GM23338 (cell line): ENCODE data around the gene SLC27A4. TPM values are rescaled to one million over a fixed set of nuclear protein-coding genes. Genes with fewer than 3 reads are reported as not detected.

Source experiments
- ATAC-seq: fragments of 200-7000 bp; cut with Tn5 transposase; 3 replicates; pipeline ENCODE4 v1.9.1; 2020
- DNase-seq: peaks from one replicate; pipeline ENCODE4 v3.0.0-alpha.2; 2015; ENCODE audit warnings: low spot score
- H2AFZ ChIP-seq: fragments of 200-600 bp; sonication (generic); 2 replicates; pipeline ENCODE4 v1.8.0; 2016; ENCODE audit warnings: antibody characterized with exemption, mild to moderate bottlenecking, moderate library complexity
- H3F3A ChIP-seq: fragments of 200-600 bp; sonication (generic); replicated peaks from 2 replicates; pipeline ENCODE4 v1.8.0; 2017; ENCODE audit warnings: antibody characterized with exemption, mixed run types, low read depth
- H3K27ac ChIP-seq: fragments of 200-600 bp; sonication (generic); 2 replicates; pipeline ENCODE4 v1.6.1; 2016; ENCODE audit warnings: low read depth
- H3K27me3 ChIP-seq: fragments of 200-600 bp; sonication (generic); 2 replicates; pipeline ENCODE4 v1.8.0; 2016; ENCODE audit warnings: mild to moderate bottlenecking, mixed run types, moderate library complexity; ENCODE audit not compliant: insufficient read depth
- H3K36me3 ChIP-seq: fragments of 200-600 bp; sonication (generic); 2 replicates; pipeline ENCODE4 v1.8.0; 2016; ENCODE audit warnings: mild to moderate bottlenecking; ENCODE audit not compliant: insufficient read depth
- H3K4me1 ChIP-seq: fragments of 200-600 bp; sonication (generic); 2 replicates; pipeline ENCODE4 v1.8.0; 2016; ENCODE audit warnings: mild to moderate bottlenecking, moderate library complexity; ENCODE audit not compliant: insufficient read depth
- H3K4me2 ChIP-seq: fragments of 200-600 bp; sonication (generic); 2 replicates; pipeline ENCODE4 v1.7.1; 2017; ENCODE audit warnings: mixed run types
- H3K4me3 ChIP-seq: fragments of 200-600 bp; sonication (generic); 2 replicates; pipeline ENCODE4 v1.6.1; 2016; ENCODE audit warnings: mixed run types
- H3K79me2 ChIP-seq: fragments of 200-600 bp; sonication (generic); replicated peaks from 2 replicates; pipeline ENCODE4 v1.8.0; 2017; ENCODE audit warnings: mild to moderate bottlenecking; ENCODE audit not compliant: insufficient read depth
- H3K9me2 ChIP-seq: fragments of 200-600 bp; sonication (generic); 2 replicates; pipeline ENCODE4 v1.8.0; 2017; ENCODE audit not compliant: insufficient read depth
- H4K20me1 ChIP-seq: fragments of 200-600 bp; sonication (generic); replicated peaks from 2 replicates; pipeline ENCODE4 v1.8.0; 2017; ENCODE audit warnings: mild to moderate bottlenecking; ENCODE audit not compliant: insufficient read depth
- H3K27ac Mint-ChIP-seq: 2 replicates; pipeline ENCODE4 v1.8.0; 2020; ENCODE audit warnings: inconsistent platforms, mild to moderate bottlenecking, moderate library complexity, mixed read lengths
- H3K27me3 Mint-ChIP-seq: 3 replicates; pipeline ENCODE4 v1.8.0; 2022; ENCODE audit warnings: low read depth, mild to moderate bottlenecking, moderate library complexity, mixed read lengths, inconsistent platforms; ENCODE audit not compliant: insufficient read depth, poor library complexity
- H3K36me3 Mint-ChIP-seq: 3 replicates; pipeline ENCODE4 v1.8.0; 2021; ENCODE audit warnings: low read depth, mild to moderate bottlenecking, inconsistent platforms, moderate library complexity, mixed read lengths
- H3K4me1 Mint-ChIP-seq: 3 replicates; pipeline ENCODE4 v1.8.0; 2020; ENCODE audit warnings: mild to moderate bottlenecking, inconsistent platforms, mixed read lengths
- H3K4me3 Mint-ChIP-seq: 3 replicates; pipeline ENCODE4 v1.8.0; 2021; ENCODE audit warnings: moderate library complexity, mild to moderate bottlenecking, inconsistent platforms, mixed read lengths
- H3K9me3 Mint-ChIP-seq: 3 replicates; pipeline ENCODE4 v1.8.0; 2020; ENCODE audit warnings: moderate library complexity, mild to moderate bottlenecking, inconsistent platforms, mixed read lengths
- CREB1 ChIP-seq: fragments of 250-450 bp; sonication (Bioruptor Pico); IDR thresholded peaks from 2 replicates; pipeline ENCODE4 v1.5.0; 2020; ENCODE audit warnings: low read depth, mild to moderate bottlenecking, moderate library complexity
- EZH2 ChIP-seq: fragments of 200-600 bp; sonication (generic); IDR thresholded peaks from one replicate; pipeline ENCODE4 v1.8.0; 2017; ENCODE audit warnings: antibody characterized with exemption, mild to moderate bottlenecking, low read depth; ENCODE audit not compliant: unreplicated experiment
- JUNB ChIP-seq: IDR thresholded peaks from one replicate; pipeline ENCODE4 v1.6.1; 2016; ENCODE audit warnings: antibody characterized with exemption; ENCODE audit not compliant: unreplicated experiment
- STAT1 ChIP-seq: IDR thresholded peaks from one replicate; pipeline ENCODE4 v1.6.1; 2016; ENCODE audit warnings: antibody characterized with exemption; ENCODE audit not compliant: unreplicated experiment
- ZNF114 ChIP-seq: fragments of 250-450 bp; sonication (Bioruptor Pico); IDR thresholded peaks from 2 replicates; pipeline ENCODE4 v1.5.0; 2020; ENCODE audit warnings: mild to moderate bottlenecking, moderate library complexity
- ZNF331 ChIP-seq: fragments of 250-450 bp; sonication (Bioruptor Pico); IDR thresholded peaks from 2 replicates; pipeline ENCODE4 v1.5.0; 2020; ENCODE audit warnings: low read depth, mild to moderate bottlenecking, moderate library complexity
- polyA plus RNA-seq: library from polyadenylated mRNA; unstranded; fragments of >200 nt; fragmentation: Nextera tagmentation; extraction: Ambion mirVana; gene quantifications from 2 replicates; pipeline ENCODE4 v1.2.1, GENCODE V29; 2016
- total RNA-seq: library from RNA; depleted of rRNA; stranded (reverse); fragments of >200 nt; shearing (Covaris generic); gene quantifications from 2 replicates; pipeline ENCODE4 v1.2.3, GENCODE V29; 2014
- TF ChIP-seq, protein P1 (sequence below): IDR thresholded peaks from 2 replicates; pipeline ENCODE4 v1.6.1; 2016; ENCODE audit warnings: antibody characterized with exemption
- TF ChIP-seq, protein P2 (sequence below): IDR thresholded peaks from one replicate; pipeline ENCODE4 v1.6.1; 2018; ENCODE audit warnings: antibody characterized with exemption; ENCODE audit not compliant: unreplicated experiment
- TF ChIP-seq, protein P3 (sequence below), 2 experiments: fragments of 200-600 bp in 1 of 2; sonication (generic) in 1 of 2; conservative IDR thresholded peaks; 2 replicates each; pipeline versions ENCODE4 v1.5.1 to v1.6.1; 2016 to 2017; ENCODE audit warnings: antibody characterized with exemption in 2 of 2, low read depth in 2 of 2, mild to moderate bottlenecking in 2 of 2, moderate library complexity in 1 of 2

The SLC27A4 gene
- total and polyA plus RNA-seq, 2 experiments from 2014 or later: 7.9 to 25.3 TPM

DNA sequence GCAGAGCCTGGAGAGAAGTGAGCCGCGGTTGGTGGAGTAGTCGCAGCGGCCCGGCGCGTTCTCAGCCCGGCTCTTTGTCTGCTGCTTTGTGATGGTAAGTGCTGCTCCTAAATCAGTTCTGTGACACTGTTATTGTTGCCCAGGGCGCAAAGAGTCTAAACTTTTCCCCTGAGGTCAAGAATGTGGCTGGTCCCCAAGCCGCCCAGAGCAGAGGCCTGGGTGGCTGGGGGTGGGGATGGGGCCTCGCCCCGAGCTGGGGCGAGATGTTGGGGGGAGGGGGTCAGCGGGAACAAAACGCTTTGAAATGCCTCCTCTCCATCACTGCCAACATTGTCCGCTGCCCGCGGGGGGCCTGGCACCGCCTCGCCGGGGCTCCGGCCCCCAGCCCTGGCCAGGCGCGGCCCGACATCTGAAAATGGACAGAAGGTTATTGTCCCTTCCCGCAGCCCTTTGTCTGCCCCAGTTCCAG lies 68.7 kb downstream of the SLC27A4 start:
- no peaks in the 10 kb centered on the region for H3K9me2 ChIP-seq
- H3K79me2 ChIP-seq: no peaks in the 10 kb centered on the region
- no peak overlapping the region for H3K27ac ChIP-seq
- ATAC-seq (peak; percentile 49), DNase-seq (peak; percentile 86)
- TF ChIP-seq ZNF114 (CRISPR knock-in tag): no peak
- TF ChIP-seq CREB1: no peak
- TF ChIP-seq JUNB: no peak
- TF ChIP-seq, protein P1, sequence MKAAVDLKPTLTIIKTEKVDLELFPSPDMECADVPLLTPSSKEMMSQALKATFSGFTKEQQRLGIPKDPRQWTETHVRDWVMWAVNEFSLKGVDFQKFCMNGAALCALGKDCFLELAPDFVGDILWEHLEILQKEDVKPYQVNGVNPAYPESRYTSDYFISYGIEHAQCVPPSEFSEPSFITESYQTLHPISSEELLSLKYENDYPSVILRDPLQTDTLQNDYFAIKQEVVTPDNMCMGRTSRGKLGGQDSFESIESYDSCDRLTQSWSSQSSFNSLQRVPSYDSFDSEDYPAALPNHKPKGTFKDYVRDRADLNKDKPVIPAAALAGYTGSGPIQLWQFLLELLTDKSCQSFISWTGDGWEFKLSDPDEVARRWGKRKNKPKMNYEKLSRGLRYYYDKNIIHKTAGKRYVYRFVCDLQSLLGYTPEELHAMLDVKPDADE: no peak
- TF ChIP-seq STAT1: no peak
- no peak for TF ChIP-seq ZNF331 (CRISPR knock-in tag)
- Mint-ChIP-seq H3K4me1 (peaks cover 40% of the 10 kb centered on the region), H3K27ac (no peak overlapping the region), H3K36me3 (no peaks in the 10 kb centered on the region), H3K9me3 (0 out of 3 replicates have a peak, but pooled peaks cover 2% of the 10 kb centered on the region), H3K4me3 (no peak overlapping the region), H3K27me3 (peaks cover 87% of the 10 kb centered on the region)
- peak overlapping the region; percentile 73 for H3K4me2 ChIP-seq
- peaks cover 14% of the 10 kb centered on the region; the same call in 1 of the 2 replicates for H3F3A ChIP-seq
- no peaks in the 10 kb centered on the region for H3K36me3 ChIP-seq
- no peak overlapping the region; the same call in 1 of the 2 replicates for H2AFZ ChIP-seq
- peak overlapping the region; percentile 43 for H3K4me3 ChIP-seq
- H3K4me1 ChIP-seq: peaks cover 39% of the 10 kb centered on the region
- no peaks in the 10 kb centered on the region; the same call in 1 of the 2 replicates for H4K20me1 ChIP-seq
- H3K27me3 ChIP-seq: peaks cover 93% of the 10 kb centered on the region

DNA sequence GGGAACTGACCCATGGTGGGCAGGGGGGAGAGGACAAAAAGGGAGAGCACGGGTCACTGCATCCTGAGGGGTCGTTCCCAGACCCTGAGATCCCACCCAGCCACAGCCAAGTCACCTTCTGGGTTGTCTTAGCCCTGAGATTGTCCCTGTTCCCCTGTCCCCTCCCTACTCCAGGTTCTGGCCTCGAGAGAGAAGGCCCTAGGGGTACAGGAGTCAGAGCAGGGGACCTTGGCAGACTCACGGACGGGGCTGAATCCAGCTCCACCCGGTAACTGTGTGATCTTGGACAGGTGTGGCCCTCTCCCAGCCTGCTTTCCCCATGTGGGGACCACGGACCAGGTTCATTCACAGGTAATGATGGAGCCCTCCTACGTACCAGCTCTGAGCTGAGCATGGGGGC lies 69.1 kb downstream of the SLC27A4 start:
- Histone ChIP-seq H3K4me2 (peak overlapping the region; percentile 73; the same call in 1 of the 2 replicates), H3K4me3 (peak overlapping the region; percentile 43; the same call in 1 of the 2 replicates), H3K36me3 (no peaks in the 10 kb centered on the region), H4K20me1 (no peaks in the 10 kb centered on the region; the same call in 1 of the 2 replicates), H2AFZ (no peak overlapping the region), H3F3A (peaks cover 14% of the 10 kb centered on the region; the same call in 1 of the 2 replicates), H3K4me1 (peaks cover 39% of the 10 kb centered on the region), H3K27me3 (peaks cover 91% of the 10 kb centered on the region), H3K27ac (no peak overlapping the region), H3K79me2 (no peaks in the 10 kb centered on the region), H3K9me2 (no peaks in the 10 kb centered on the region)
- ATAC-seq (no peak; the same call in 2 of the 3 replicates), DNase-seq (no peak)
- TF ChIP-seq EZH2: peak; percentile 9
- TF ChIP-seq JUNB: no peak
- no peaks in the 10 kb centered on the region for H3K36me3 Mint-ChIP-seq
- H3K27ac Mint-ChIP-seq: no peak overlapping the region
- peaks cover 86% of the 10 kb centered on the region for H3K27me3 Mint-ChIP-seq
- peaks cover 41% of the 10 kb centered on the region for H3K4me1 Mint-ChIP-seq
- H3K9me3 Mint-ChIP-seq: 0 out of 3 replicates have a peak, but pooled peaks cover 2% of the 10 kb centered on the region
- H3K4me3 Mint-ChIP-seq: no peak overlapping the region

DNA sequence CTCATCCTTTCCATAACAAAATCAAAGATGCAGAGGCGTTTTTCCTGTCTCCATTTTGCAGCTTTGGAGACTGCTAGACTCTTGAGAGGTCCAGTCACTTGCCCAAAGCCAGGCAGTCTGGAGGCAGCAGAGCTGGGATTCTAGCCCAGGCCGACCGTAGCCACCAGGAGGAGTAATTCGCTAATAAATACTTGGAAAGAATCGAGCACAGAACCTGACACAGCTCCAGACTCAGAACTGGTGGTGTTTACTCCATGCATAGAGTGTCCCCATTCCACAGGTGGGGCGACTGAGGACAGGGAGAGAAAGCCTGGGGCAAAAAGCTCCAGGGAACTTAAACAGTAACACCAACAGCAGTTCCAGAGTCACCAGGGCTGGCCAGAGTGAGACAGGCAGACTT lies 69.7 kb downstream of the SLC27A4 start:
- ATAC-seq (peak; percentile 11), DNase-seq (peak; percentile 71)
- no peaks in the 10 kb centered on the region for H3K9me2 ChIP-seq
- no peak overlapping the region for H2AFZ ChIP-seq
- Mint-ChIP-seq H3K4me3 (no peak overlapping the region), H3K27me3 (peaks cover 86% of the 10 kb centered on the region), H3K4me1 (peaks cover 44% of the 10 kb centered on the region), H3K27ac (no peak overlapping the region), H3K9me3 (0 out of 3 replicates have a peak, but pooled peaks cover 2% of the 10 kb centered on the region), H3K36me3 (no peaks in the 10 kb centered on the region)
- H4K20me1 ChIP-seq: no peaks in the 10 kb centered on the region; the same call in 1 of the 2 replicates
- no peaks in the 10 kb centered on the region for H3K79me2 ChIP-seq
- H3K36me3 ChIP-seq: no peaks in the 10 kb centered on the region
- TF ChIP-seq, protein P2, sequence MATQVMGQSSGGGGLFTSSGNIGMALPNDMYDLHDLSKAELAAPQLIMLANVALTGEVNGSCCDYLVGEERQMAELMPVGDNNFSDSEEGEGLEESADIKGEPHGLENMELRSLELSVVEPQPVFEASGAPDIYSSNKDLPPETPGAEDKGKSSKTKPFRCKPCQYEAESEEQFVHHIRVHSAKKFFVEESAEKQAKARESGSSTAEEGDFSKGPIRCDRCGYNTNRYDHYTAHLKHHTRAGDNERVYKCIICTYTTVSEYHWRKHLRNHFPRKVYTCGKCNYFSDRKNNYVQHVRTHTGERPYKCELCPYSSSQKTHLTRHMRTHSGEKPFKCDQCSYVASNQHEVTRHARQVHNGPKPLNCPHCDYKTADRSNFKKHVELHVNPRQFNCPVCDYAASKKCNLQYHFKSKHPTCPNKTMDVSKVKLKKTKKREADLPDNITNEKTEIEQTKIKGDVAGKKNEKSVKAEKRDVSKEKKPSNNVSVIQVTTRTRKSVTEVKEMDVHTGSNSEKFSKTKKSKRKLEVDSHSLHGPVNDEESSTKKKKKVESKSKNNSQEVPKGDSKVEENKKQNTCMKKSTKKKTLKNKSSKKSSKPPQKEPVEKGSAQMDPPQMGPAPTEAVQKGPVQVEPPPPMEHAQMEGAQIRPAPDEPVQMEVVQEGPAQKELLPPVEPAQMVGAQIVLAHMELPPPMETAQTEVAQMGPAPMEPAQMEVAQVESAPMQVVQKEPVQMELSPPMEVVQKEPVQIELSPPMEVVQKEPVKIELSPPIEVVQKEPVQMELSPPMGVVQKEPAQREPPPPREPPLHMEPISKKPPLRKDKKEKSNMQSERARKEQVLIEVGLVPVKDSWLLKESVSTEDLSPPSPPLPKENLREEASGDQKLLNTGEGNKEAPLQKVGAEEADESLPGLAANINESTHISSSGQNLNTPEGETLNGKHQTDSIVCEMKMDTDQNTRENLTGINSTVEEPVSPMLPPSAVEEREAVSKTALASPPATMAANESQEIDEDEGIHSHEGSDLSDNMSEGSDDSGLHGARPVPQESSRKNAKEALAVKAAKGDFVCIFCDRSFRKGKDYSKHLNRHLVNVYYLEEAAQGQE: no peak
- no peak for TF ChIP-seq ZNF331 (CRISPR knock-in tag)
- TF ChIP-seq, protein P3, sequence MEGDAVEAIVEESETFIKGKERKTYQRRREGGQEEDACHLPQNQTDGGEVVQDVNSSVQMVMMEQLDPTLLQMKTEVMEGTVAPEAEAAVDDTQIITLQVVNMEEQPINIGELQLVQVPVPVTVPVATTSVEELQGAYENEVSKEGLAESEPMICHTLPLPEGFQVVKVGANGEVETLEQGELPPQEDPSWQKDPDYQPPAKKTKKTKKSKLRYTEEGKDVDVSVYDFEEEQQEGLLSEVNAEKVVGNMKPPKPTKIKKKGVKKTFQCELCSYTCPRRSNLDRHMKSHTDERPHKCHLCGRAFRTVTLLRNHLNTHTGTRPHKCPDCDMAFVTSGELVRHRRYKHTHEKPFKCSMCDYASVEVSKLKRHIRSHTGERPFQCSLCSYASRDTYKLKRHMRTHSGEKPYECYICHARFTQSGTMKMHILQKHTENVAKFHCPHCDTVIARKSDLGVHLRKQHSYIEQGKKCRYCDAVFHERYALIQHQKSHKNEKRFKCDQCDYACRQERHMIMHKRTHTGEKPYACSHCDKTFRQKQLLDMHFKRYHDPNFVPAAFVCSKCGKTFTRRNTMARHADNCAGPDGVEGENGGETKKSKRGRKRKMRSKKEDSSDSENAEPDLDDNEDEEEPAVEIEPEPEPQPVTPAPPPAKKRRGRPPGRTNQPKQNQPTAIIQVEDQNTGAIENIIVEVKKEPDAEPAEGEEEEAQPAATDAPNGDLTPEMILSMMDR (conservative IDR thresholded peaks at IDR 0.05; ENCODE audit: low read depth in 2 of 2): peak; percentile 44 to 51
- no peak overlapping the region for H3K27ac ChIP-seq
- peaks cover 38% of the 10 kb centered on the region for H3K4me1 ChIP-seq
- H3F3A ChIP-seq: peaks cover 18% of the 10 kb centered on the region; the same call in 1 of the 2 replicates
- H3K27me3 ChIP-seq: peaks cover 91% of the 10 kb centered on the region
- H3K4me2 ChIP-seq: peak overlapping the region; percentile 73; the same call in 1 of the 2 replicates
- no peak overlapping the region for H3K4me3 ChIP-seq
